Dermis blood vessel endothelial cell (primary cell): Measurements from ENCODE around the gene ZNF71. TPM values are rescaled to one million over a fixed set of nuclear protein-coding genes. Genes with fewer than 3 reads are reported as not detected.

Source experiments
- DNase-seq: peaks from one replicate; pipeline ENCODE4 v3.0.0; 2010
- total RNA-seq: library from RNA; depleted of rRNA; stranded (reverse); fragments of >200 nt; gene quantifications from 2 replicates; pipeline ENCODE4 v1.2.3, GENCODE V29; 2014

The ZNF71 gene
- total RNA-seq = 14.7 and 19.1 TPM in 2 replicates

DNA sequence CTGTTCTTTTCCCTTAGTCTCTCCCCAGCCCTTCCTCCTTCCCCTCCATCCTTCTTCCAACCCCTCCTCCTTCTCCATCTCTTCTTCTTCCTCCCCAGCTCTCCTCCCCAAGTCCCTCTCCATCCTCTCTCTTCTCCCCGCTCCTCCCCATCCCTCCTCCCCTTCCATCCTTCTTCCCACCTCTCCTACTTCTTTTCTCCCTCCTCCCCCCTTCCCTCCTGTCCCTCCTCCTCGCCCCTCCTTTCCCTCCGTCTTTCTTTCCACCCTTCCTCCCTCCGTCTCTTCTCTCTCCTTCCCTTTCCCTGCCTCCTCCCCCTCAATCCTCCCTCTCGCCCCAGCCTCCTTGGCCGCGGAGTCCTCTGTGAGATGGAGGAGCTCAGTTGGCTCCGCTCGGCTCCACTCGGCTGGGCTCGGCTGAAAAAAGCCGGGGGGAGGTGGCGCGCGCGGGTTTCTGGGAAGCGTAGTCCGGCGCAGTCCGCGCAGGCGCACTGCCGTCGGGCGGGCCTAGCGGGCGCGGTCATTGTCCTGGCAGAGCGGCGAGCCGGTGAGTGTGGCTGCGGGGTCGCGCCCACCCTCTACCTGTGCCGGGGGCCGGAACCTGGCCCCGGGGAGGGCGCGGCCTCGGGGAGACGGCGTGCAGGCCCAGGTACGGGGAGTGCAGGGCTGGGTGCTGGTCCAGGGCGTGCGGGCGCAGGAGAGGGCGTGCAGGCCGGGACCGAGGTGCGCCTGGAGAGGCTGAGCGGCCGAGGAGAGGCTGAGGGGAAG, at the start of gene ZNF71:
ZNF71 (plus strand) TSS at position 520 of the 765 bp plus-strand sequence. CDS start 6,257 bp downstream, outside the sequence.
- peak; percentile 92 for DNase-seq

DNA sequence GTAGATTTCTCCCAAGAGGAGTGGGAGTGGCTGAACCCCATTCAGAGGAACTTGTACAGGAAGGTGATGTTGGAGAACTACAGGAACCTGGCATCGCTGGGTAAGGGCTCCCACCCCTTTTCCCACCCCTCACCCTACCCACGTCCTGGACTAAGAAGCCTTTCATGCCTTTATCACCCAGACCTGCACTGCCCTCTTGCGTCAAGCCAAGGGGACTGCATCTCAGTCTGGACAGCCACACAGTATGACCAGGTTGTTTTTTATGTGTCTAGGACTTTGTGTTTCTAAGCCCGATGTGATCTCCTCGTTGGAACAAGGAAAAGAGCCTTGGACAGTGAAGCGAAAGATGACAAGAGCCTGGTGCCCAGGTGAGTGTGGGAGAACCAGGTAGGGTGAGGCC, 47.6 kb upstream of the ZNF71 start:
- no peak for DNase-seq

DNA sequence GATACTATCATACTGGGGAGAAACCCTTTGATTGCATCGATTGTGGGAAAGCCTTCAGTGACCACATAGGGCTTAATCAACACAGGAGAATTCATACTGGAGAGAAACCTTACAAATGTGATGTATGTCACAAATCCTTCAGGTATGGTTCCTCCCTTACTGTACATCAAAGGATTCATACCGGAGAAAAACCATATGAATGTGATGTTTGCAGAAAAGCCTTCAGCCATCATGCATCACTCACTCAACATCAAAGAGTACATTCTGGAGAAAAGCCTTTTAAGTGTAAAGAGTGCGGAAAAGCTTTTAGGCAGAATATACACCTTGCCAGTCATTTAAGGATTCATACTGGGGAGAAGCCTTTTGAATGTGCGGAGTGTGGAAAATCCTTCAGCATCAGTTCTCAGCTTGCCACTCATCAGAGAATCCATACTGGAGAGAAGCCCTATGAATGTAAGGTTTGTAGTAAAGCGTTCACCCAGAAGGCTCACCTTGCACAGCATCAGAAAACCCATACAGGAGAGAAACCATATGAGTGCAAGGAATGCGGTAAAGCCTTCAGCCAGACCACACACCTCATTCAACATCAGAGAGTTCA, 40.7 kb upstream of the ZNF71 start:
- no peak for DNase-seq

DNA sequence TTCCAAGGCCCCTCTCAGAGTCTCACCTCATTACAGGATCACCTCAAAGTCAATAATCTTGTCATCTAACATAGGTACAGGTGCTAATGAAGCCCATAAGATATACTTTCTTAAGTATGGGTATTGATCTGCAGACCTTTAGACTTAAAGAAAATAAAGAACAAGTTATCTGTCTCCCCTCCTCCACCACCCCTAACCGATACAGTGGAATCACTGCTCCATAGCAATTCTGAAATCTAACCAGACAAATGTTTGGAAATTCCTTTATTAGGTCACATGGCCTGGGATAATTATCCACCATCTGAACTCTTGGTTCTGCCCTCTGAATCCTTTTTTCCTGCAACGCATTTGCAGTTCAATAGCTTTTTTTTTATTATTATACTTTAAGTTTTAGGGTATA, 32.3 kb upstream of the ZNF71 start:
- no peak for DNase-seq

DNA sequence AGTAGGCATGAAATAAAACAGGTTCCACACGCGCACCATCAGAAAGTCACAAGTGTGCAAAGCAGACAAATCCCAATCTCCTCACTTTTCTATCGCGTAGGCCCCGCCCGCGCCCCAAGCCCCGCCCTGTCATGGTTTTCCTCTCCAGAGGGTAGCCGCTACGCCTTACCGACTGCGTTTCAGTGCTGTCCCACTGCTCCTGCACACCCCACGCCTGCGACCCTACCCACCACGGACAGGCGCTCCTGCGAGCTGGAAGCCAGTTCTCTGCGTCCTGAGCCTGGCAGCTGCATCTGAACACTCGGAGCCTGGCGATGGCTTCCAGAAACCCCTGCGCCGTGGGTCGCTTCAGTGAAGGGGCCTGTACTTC, 28.2 kb upstream of the ZNF71 start:
- DNase-seq = peak; percentile 55

DNA sequence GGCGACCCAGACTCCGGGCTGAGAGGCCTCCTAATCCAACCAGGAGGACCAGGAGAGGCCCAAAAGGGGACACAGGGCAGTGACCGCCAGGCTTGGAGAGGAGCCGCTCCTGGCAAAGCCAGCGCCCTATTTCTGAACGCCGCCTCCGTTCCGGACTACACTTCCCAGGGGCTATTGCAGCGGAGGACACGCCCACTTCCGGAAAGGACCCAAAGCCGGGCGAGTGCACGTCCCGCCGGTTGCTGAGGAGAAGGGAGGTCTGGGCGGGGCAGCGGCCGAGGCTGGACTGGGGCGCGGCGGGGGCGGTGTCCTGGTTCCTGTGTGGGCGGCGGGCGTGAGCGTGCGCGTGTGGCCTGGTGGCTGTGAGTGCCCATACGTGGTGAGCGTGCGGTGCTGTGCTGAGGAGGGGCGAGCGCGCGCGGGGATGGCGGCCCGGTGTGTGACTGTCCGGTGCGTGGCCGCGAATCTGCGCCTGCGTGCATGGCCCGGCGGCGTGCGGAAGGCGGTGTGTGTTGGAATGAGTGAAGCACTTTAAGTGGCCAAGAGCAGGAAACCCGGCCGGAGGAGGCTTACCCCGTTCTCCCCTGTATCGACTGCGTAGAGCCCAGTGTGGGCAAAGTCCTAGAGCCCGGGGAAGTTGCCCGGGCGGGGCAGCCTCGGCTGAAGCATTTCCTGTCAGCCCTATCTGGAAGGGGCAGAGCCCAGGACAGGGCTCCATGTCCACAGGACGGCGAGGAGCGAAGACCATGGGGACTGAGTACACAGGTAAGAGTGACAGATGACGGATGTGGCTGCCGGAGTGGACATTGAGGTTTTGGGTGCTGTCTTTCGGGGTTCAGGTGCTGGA, 27.6 kb upstream of the ZNF71 start, which contains the start of gene ZNF470:
ZNF470 (plus strand) TSS at position 195 of the 847 bp plus-strand sequence. CDS start 2,844 bp downstream, outside the sequence.
- DNase-seq = peak; percentile 93

DNA sequence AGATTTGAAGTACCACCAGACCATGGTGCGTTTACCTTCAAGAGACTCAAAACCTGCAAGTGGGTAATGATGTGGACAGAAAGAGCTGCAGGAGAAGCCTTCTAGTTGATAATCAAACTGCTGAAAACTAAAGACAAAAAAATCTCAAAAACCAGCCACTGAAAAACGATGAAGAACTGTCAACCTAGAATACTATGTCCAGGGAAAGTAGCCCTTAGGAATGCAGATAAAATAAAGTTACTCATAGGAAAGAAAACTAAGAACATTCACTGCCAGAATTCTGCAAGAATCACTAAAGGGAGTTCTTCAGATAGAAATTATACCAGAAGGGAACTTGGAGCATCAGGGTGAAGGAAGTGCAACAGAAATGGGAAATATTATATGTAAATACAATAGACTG, 22.5 kb upstream of the ZNF71 start:
- DNase-seq = no peak

DNA sequence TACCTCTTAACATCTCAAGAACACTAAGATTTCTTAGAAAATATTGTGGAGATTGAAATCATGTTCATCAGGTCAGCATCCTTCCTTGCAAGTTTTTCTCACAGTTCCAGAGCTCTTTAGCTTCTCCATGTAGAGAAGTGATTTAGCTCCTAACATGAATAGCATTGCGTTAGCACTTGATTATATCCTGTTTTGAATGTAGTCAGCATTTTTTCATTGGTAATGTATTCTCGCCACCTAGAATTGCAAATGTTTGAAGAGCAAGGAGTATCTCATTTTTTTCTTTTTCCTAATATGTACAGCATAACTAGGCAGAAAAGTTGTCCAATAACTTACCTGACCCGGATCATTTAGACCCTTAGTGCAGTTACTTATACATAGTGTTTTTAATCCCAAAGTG, 21.2 kb upstream of the ZNF71 start:
- DNase-seq = no peak

DNA sequence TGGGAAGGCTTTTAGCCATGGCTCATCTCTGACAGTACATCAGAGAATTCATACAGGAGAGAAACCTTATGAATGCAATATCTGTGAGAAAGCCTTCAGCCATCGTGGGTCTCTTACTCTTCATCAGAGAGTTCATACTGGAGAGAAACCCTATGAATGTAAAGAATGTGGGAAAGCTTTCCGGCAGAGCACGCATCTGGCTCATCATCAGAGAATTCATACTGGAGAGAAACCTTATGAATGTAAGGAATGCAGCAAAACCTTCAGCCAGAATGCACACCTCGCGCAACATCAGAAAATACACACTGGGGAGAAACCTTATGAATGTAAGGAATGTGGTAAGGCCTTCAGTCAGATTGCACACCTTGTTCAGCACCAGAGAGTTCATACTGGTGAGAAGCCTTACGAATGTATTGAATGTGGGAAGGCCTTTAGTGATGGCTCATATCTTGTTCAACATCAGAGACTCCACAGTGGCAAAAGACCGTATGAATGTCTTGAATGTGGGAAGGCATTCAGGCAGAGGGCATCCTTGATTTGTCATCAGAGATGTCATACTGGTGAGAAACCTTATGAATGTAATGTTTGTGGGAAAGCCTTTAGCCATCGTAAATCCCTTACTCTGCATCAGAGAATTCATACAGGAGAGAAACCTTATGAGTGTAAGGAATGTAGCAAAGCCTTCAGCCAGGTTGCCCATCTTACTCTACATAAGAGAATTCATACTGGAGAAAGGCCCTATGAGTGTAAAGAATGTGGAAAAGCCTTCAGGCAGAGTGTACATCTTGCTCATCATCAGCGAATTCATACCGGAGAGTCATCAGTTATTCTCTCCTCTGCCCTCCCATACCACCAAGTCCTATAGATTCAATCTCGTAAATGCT, 17.1 kb upstream of the ZNF71 start:
- no peak for DNase-seq

DNA sequence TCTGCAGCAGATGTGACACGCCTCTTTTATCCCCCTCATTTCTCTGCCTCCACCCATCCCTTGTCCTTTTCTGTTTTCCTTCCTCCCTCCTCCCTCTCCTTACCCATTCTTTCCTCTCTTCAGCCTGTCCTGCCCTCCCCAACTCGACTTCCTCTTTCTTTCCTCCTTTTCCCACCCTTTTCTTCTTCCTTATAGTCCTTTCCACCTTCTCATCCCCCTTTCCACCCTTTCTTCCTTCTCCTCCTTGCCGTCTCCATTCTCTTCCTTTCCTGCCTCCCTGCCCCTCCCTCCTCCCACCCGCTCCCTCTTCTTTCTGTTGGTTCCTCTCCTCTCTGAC, 688 bp upstream of the ZNF71 start:
- DNase-seq = no peak

DNA sequence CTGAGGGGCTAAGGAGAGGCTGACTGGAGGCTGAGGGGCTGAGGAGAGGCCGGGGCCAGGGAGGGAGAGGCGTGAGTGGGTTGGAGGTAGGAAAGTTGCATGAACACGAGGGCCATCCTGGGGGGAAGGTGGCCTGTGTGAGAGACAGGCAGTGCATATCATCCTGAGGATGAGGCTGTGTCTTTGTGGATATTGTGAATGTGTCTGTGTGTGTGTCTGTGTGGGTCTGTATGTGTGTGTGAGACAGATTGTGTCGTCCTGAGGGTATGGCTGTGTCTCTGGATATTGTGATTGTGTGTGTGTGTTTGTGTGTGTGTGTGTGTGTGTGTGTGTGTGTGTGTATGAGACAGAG, 422 bp downstream of the ZNF71 start:
- DNase-seq = no peak

DNA sequence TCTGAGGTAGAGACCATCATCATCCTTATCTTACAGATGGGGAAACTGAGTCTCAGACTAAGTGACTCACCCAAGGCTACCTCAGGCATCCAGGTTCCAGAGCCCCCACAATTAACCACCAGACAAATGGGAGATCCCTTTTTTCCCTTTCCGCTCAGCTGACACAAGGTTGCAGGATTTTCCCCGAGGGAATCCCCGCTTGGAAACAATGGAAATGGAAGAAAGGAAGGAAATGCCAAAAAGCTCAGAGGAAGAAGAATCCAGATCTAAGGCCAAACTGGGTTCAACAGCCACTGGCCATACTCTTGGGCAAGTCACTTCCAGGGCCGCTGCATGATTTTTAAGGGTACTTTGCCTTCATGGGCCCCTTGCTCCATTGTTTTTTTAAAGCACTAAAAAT, 1.6 kb downstream of the ZNF71 start:
- peak; percentile 69 for DNase-seq

DNA sequence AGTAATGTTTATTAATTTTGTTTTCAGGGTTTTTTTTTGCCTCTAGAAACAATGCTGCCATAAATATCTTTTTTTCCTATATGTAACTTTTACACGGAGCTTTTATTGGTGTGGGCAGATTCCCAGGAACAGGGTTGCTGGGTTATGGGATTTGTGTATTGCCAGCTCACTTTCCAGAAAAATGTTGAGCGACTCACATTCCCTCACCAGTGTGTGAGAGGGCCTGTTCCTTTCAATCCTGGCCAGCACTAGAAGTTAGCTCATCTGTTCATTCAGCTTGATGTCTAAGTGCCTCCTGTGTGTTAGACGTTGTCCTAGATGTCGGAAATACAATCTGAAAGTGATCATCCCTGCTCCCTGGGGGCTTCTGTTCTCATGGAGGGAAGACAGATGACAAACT, 2.6 kb downstream of the ZNF71 start:
- DNase-seq = no peak

DNA sequence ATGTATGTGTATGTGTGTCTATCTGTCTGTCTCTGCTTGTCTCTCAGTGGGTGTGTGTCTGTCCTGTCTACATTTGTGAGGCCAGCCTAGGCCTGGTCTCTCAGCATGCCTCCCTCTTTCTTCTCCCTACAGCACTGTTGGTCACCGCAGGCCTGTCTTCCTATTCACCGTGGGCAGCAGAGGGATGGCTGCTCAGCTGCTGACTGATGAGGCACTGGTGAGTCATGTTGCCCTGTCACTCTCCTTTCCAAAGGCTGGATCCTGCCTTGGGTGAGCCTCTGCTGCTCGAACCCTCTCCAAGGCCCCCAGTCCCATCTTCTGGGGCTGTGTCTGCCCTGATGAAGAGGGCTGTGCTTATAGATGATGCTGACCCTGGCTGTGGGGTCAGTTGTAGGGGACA, 6.3 kb downstream of the ZNF71 start:
- no peak for DNase-seq

DNA sequence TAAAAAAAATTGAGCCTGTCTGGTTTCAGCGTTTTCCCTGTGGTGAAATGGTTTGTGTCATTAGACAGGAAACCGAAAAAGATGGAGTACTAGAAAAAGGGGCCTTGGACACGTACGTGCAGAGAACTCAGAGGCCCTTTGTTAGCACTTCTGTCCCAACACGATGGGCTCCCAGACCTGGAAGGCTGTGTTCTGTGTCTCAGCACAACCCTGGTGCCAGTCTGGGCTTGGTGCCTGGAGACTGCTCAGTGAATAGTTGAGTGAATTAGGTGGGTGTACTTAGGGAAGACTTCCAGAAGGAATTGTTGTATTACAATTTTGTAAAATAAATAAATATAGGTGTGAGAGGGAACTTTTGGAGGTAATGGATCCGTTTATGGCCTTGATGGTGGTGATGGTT, 8.7 kb downstream of the ZNF71 start:
- no peak for DNase-seq

DNA sequence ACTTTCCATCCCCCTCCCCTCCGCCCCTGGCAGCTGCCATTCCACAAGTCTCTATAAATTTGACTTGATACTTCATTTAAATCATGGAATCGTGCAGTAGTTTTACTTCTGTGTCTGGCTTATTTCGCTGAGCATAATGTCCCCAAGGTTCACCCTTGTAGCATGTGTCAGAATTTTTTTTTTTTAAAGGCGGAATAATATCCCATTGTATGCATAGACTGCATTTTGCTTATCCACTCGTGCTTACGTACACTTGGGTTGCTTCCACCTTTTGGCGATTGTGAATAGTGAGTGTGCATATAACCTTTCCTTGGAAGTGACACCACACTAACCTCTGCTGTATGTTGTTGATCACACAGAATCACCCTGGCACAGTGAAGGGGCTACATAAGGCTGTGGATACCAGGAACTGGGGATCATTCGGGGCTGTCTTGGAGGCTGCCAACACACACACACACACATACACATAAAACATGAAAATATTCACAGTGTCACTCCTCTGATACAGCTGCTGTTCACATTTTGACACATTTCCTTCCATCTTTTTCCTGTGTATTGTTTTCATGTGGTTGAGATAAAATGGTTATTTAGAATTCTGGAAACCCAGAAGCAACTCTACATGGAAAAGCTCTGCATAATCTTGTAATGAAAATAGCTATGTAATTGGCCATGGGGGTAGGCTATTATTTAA, 13.3 kb downstream of the ZNF71 start:
- DNase-seq = peak; percentile 54

DNA sequence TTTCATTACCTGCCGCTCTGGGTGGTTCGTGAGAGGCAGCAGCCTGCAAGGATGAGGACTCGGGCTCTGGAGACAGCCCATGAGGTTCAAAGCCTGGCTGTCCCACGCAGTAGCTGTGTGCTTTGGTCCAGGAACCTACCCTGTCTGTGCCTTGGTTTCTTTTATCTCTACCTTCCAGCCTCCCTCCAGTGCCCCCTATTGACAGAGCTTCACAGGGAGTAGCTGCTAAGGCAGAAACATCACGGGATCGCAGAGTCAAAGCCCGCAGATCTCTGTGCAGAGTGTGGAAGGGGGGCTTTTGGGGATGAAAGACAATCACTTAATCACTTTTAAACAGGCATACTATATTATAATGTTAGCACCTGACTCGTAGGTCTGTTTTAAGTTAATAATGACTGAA, 16.2 kb downstream of the ZNF71 start:
- no peak for DNase-seq

DNA sequence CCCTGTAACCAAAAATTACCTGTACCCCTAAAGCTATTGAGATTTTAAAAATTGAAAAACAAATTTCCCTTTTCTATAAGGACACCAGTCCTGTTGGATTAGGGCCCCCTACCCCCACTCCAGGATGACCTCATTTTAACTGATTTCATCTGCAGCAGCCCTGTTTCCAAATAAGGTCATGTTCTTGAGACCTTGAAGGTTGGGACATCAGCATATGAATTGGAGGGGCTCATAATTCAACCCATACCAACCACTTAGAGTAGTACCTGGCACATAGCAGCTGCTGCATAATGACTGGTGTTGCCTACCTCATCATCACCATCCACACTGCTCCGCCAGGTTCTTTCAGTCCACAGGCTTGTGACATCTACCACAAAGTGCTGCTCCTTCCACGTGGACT, 17.6 kb downstream of the ZNF71 start:
- DNase-seq = no peak

DNA sequence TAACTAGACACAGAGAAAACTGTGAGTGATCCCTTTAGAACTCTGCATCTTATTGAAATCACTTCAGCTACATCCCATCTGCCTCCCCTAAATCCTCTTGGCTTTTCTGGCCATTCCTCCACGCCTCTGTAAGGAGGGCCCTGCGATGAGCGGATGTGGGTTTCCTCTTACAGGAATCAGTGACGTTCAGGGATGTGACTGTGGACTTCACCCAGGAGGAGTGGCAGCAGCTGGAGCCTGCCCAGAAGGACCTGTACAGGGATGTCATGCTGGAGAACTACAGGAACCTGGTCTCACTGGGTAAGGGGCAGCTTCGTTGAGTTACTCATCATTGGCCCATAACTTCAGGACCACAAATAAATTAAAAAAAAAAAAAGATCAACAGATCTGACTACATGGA, 18.5 kb downstream of the ZNF71 start:
- peak; percentile 12 for DNase-seq

DNA sequence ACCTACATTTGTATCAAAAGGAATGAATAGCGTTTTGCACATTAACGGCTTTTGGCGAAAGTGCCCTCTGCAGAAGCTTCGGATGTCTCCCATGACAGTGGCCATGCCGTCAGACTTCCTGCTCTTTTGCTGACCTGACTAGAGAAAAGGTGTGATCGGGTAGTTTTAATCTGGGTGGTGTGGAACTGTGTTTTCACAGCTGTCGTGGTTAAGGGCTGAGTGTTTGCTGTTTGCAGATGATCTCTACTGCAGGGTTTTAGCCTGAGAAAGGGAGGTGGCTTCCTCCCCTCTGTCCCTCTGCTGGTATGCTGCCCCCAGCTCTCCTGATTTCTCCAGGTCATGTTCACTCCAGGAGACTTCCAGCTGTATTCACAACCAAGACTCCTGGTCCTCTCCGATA, 22.4 kb downstream of the ZNF71 start:
- no peak for DNase-seq

DNA sequence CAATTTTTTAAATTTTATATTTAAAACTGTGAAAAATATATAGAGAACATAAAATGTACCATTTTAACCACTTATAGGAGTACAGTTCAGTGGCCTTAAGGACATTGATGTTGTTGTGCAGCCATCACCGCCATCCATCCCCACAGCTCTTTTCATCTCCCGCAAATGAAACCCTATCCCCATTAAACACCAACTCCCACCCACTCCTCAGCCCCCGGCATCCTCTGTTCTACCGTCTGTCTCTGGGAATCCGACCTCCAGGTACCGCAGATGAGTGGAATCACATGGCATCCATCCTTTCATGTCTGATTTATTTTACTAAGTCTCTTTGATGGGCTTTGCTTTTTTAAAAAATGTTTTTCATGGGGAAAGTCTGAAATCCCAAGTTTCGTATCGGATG, 24.0 kb downstream of the ZNF71 start:
- no peak for DNase-seq

DNA sequence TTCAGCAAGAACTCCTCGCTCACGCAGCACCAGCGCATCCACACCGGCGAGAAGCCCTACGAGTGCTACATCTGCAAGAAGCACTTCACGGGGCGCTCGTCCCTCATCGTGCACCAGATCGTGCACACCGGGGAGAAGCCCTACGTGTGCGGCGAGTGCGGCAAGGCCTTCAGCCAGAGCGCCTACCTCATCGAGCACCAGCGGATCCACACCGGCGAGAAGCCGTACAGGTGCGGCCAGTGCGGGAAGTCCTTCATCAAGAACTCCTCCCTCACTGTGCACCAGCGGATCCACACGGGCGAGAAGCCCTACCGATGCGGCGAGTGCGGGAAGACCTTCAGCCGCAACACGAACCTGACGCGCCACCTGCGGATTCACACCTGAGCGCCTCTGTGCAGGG, 27.3 kb downstream of the ZNF71 start:
- DNase-seq = no peak
